H1 (cell line): ENCODE data around the gene TXN2. TPM values are rescaled to one million over a fixed set of nuclear protein-coding genes. Genes with fewer than 3 reads are reported as not detected.

ENCODE experiments used
- CTCF ChIA-PET: fragments of 300-600 bp; sonication (Branson Sonifier 250); formaldehyde crosslinking; loops from one replicate; lab custom pipeline; 2021; ENCODE audit not compliant: partially characterized antibody; lab: Charles Lee
- POLR2A ChIA-PET: fragments of 300-600 bp; sonication (Branson Sonifier 250); formaldehyde crosslinking; loops from one replicate; lab custom pipeline; 2021; ENCODE audit warnings: inconsistent platforms; ENCODE audit not compliant: partially characterized antibody; lab: Charles Lee
- DNase-seq, 2 experiments: peaks; one replicate each; pipeline versions ENCODE4 v3.0.0 to v3.0.0-alpha.2; 2010 to 2022; ENCODE audit warnings: low spot score in 2 of 2, low read depth in 1 of 2, mixed read lengths in 1 of 2
- FAIRE-seq: peaks from 2 replicates; lab custom pipeline; 2011; peaks lifted over from hg19 to GRCh38; lab: Jason Lieb, UNC
- H2AFZ ChIP-seq: 2 replicates; pipeline ENCODE4 v1.8.1; 2012; ENCODE audit warnings: low read length, inconsistent platforms
- H2AK5ac ChIP-seq: 2 replicates; pipeline ENCODE4 v1.6.1; 2013; ENCODE audit warnings: low read depth, low read length
- H2BK120ac ChIP-seq: replicated peaks from 2 replicates; pipeline ENCODE3; 2013; ENCODE audit warnings: low read depth, low read length, inconsistent platforms
- H2BK12ac ChIP-seq: 2 replicates; pipeline ENCODE4 v1.6.1; 2013; ENCODE audit warnings: low read depth, low read length
- H2BK15ac ChIP-seq: 2 replicates; pipeline ENCODE4 v1.6.1; 2013; ENCODE audit warnings: low read length
- H2BK20ac ChIP-seq: 2 replicates; pipeline ENCODE4 v1.6.1; 2013; ENCODE audit warnings: low read length
- H2BK5ac ChIP-seq: 2 replicates; pipeline ENCODE4 v1.6.1; 2013; ENCODE audit warnings: low read depth, low read length
- H3K14ac ChIP-seq: 2 replicates; pipeline ENCODE4 v1.6.1; 2013; ENCODE audit warnings: inconsistent platforms; ENCODE audit not compliant: insufficient read length
- H3K18ac ChIP-seq: 2 replicates; pipeline ENCODE4 v1.6.1; 2013; ENCODE audit warnings: low read length; ENCODE audit errors: extremely low read depth
- H3K23ac ChIP-seq: 2 replicates; pipeline ENCODE4 v1.6.1; 2013; ENCODE audit warnings: inconsistent platforms; ENCODE audit not compliant: insufficient read length
- H3K23me2 ChIP-seq: 2 replicates; pipeline ENCODE4 v1.6.1; 2013; ENCODE audit warnings: low read depth, low read length
- H3K27ac ChIP-seq: 2 replicates; pipeline ENCODE4 v1.6.1; 2011; ENCODE audit warnings: low read depth, low read length, inconsistent platforms
- H3K27me3 ChIP-seq, 4 experiments: replicated peaks in 1 of 4; 1 replicate in 1 of 4; 2 replicates in 3 of 4; pipeline versions ENCODE4 v1.6.1 to v1.8.1; 2011 to 2013; ENCODE audit warnings: low read length in 3 of 4, mild to moderate bottlenecking in 3 of 4, inconsistent platforms in 2 of 4, mixed read lengths in 2 of 4, moderate library complexity in 1 of 4; ENCODE audit not compliant: control insufficient read depth in 3 of 4, insufficient read depth in 3 of 4; ENCODE audit errors: extremely low read depth in 1 of 4
- H3K36me3 ChIP-seq, 4 experiments: 2 replicates each; pipeline versions ENCODE4 v1.6.1 to v1.8.1; 2011 to 2013; ENCODE audit warnings: mild to moderate bottlenecking in 4 of 4, low read length in 3 of 4, moderate library complexity in 2 of 4, control low read depth in 1 of 4, inconsistent platforms in 1 of 4; ENCODE audit not compliant: insufficient read depth in 4 of 4, control insufficient read depth in 2 of 4
- H3K4ac ChIP-seq: replicated peaks from 2 replicates; pipeline ENCODE3; 2013; ENCODE audit warnings: low read length, low read depth, mixed read lengths, inconsistent platforms; ENCODE audit not compliant: insufficient read length
- H3K4me1 ChIP-seq, 4 experiments: replicated peaks in 1 of 4; 1 replicate in 1 of 4; 2 replicates in 3 of 4; pipeline versions ENCODE4 v1.6.1 to v1.8.1; 2011 to 2013; ENCODE audit warnings: low read length in 3 of 4, inconsistent platforms in 2 of 4, mixed read lengths in 1 of 4; ENCODE audit not compliant: insufficient read depth in 4 of 4, control insufficient read depth in 3 of 4
- H3K4me2 ChIP-seq, 2 experiments: 2 replicates each; pipeline versions ENCODE4 v1.6.1 to v1.8.1; 2011 to 2013; ENCODE audit warnings: low read depth in 2 of 2, low read length in 2 of 2, control low read depth in 1 of 2, inconsistent platforms in 1 of 2, mild to moderate bottlenecking in 1 of 2; ENCODE audit not compliant: insufficient read depth in 1 of 2
- H3K4me3 ChIP-seq, 4 experiments: fragments of 200-600, 300-600 bp in 1 of 4; sonication (generic), shearing (Covaris generic), sonication (Bioruptor Twin) in 1 of 4; 2 replicates each; pipeline versions ENCODE4 v1.5.1 to v1.8.1; 2011 to 2016; ENCODE audit warnings: low read length in 4 of 4, low read depth in 3 of 4, control low read depth in 2 of 4, inconsistent platforms in 2 of 4, mild to moderate bottlenecking in 2 of 4, mixed read lengths in 1 of 4, moderate library complexity in 1 of 4; ENCODE audit not compliant: insufficient read depth in 2 of 4; ENCODE audit errors: extremely low read depth in 1 of 4
- H3K56ac ChIP-seq: replicated peaks from 2 replicates; pipeline ENCODE3; 2013; ENCODE audit warnings: low read depth, mild to moderate bottlenecking, mixed read lengths, low read length, inconsistent platforms; ENCODE audit not compliant: insufficient read length
- H3K79me1 ChIP-seq: 2 replicates; pipeline ENCODE4 v1.6.1; 2013; ENCODE audit warnings: low read depth, low read length, control low read depth
- H3K79me2 ChIP-seq, 2 experiments: 2 replicates each; pipeline versions ENCODE4 v1.6.1 to v1.8.1; 2012 to 2013; ENCODE audit warnings: low read length in 2 of 2, mild to moderate bottlenecking in 2 of 2, inconsistent platforms in 1 of 2; ENCODE audit not compliant: insufficient read depth in 2 of 2, control insufficient read depth in 1 of 2
- H3K9ac ChIP-seq, 4 experiments: replicated peaks in 1 of 4; 1 replicate in 1 of 4; 2 replicates in 3 of 4; pipeline versions ENCODE4 v1.6.1 to v1.8.1; 2011 to 2013; ENCODE audit warnings: low read depth in 3 of 4, low read length in 3 of 4, control low read depth in 2 of 4, mild to moderate bottlenecking in 2 of 4, moderate library complexity in 2 of 4, inconsistent platforms in 1 of 4; ENCODE audit errors: extremely low read depth in 1 of 4
- H3K9me3 ChIP-seq, 2 experiments: 2 replicates each; pipeline versions ENCODE4 v1.6.1 to v1.8.1; 2012 to 2013; ENCODE audit warnings: mild to moderate bottlenecking in 2 of 2, moderate library complexity in 2 of 2, control low read depth in 1 of 2, inconsistent platforms in 1 of 2, low read depth in 1 of 2, low read length in 1 of 2, mixed read lengths in 1 of 2; ENCODE audit not compliant: insufficient read depth in 2 of 2
- H4K20me1 ChIP-seq, 2 experiments: replicated peaks in 1 of 2; 2 replicates each; pipeline versions ENCODE3 to v1.8.1; 2011 to 2013; ENCODE audit warnings: inconsistent platforms in 2 of 2, low read length in 2 of 2, mild to moderate bottlenecking in 1 of 2; ENCODE audit not compliant: insufficient read depth in 2 of 2, control insufficient read depth in 1 of 2
- H4K5ac ChIP-seq: 2 replicates; pipeline ENCODE4 v1.6.1; 2013; ENCODE audit warnings: low read length, low read depth, mixed read lengths, inconsistent platforms; ENCODE audit not compliant: insufficient read length
- H4K8ac ChIP-seq: 2 replicates; pipeline ENCODE4 v1.8.0; 2013; ENCODE audit warnings: mild to moderate bottlenecking, moderate library complexity, low read length, inconsistent platforms; ENCODE audit not compliant: insufficient read depth; ENCODE audit errors: extremely low read depth
- H4K91ac ChIP-seq: replicated peaks from 2 replicates; pipeline ENCODE3; 2013; ENCODE audit warnings: low read length, mixed read lengths, inconsistent platforms; ENCODE audit not compliant: insufficient read length
- ASH2L ChIP-seq: fragments of 200-600, 300-600 bp; sonication (generic); IDR thresholded peaks from one replicate; pipeline ENCODE4 v1.7.1; 2017; ENCODE audit warnings: low read length
- BCL11A ChIP-seq, 2 experiments: IDR thresholded peaks; one replicate each; pipeline ENCODE4 v1.6.1; 2011; ENCODE audit warnings: low read depth in 2 of 2, low read length in 2 of 2, mild to moderate bottlenecking in 2 of 2
- CBX8 ChIP-seq: fragments of 300-800, 300-1000 bp; sonication (generic); IDR thresholded peaks from 2 replicates; pipeline ENCODE4 v1.7.1; 2016; ENCODE audit warnings: low read depth, low read length, borderline replicate concordance
- CTCF ChIP-seq, 3 experiments: IDR thresholded peaks; 1 replicate in 2 of 3; 2 replicates in 1 of 3; pipeline versions ENCODE4 v1.5.1 to v1.6.1; 2011; ENCODE audit warnings: low read length in 3 of 3, mild to moderate bottlenecking in 3 of 3, inconsistent platforms in 2 of 3, low read depth in 1 of 3, moderate library complexity in 1 of 3; ENCODE audit not compliant: insufficient read depth in 1 of 3; ENCODE audit errors: control extremely low read depth in 1 of 3
- EP300 ChIP-seq, 2 experiments: IDR thresholded peaks; 1 replicate in 1 of 2; 2 replicates in 1 of 2; pipeline ENCODE4 v1.6.1; 2011 to 2012; ENCODE audit warnings: low read depth in 2 of 2, low read length in 2 of 2, mild to moderate bottlenecking in 2 of 2, borderline replicate concordance in 1 of 2, inconsistent platforms in 1 of 2, moderate library complexity in 1 of 2
- JUN ChIP-seq: IDR thresholded peaks from 2 replicates; pipeline ENCODE4 v1.6.1; 2011; ENCODE audit warnings: low read depth, mild to moderate bottlenecking, improper control_type of control experiment, low read length
- RAD21 ChIP-seq, 2 experiments: IDR thresholded peaks in 1 of 2; conservative IDR thresholded peaks in 1 of 2; 2 replicates each; pipeline ENCODE4 v1.6.1; 2011; ENCODE audit warnings: low read depth in 2 of 2, low read length in 2 of 2, improper control_type of control experiment in 1 of 2, inconsistent platforms in 1 of 2, mild to moderate bottlenecking in 1 of 2, moderate library complexity in 1 of 2
- RNF2 ChIP-seq: fragments of 200-900, 300-1000 bp; sonication (generic); IDR thresholded peaks from 2 replicates; pipeline ENCODE4 v1.7.1; 2016; ENCODE audit warnings: borderline replicate concordance, low read depth, mild to moderate bottlenecking, antibody characterized with exemption, low read length; ENCODE audit not compliant: poor library complexity, severe bottlenecking; ENCODE audit errors: missing control alignments
- WGBS, 2 experiments: shearing (Covaris generic) in 1 of 2; methylation state at CpG; one replicate each; pipeline versions ENCODE4 v1.1.6 to v1.1.7; 2013 to 2015; ENCODE audit warnings: low lambda C conversion rate in 2 of 2, mixed read lengths in 2 of 2, inconsistent platforms in 1 of 2, low coverage in 1 of 2, missing lambda C conversion rate in 1 of 2; ENCODE audit not compliant: insufficient replicate concordance in 2 of 2, insufficient coverage in 1 of 2, insufficient read length in 1 of 2; ENCODE audit errors: extremely low coverage in 1 of 2, missing lambda C conversion rate in 1 of 2; 5-methylcytosine and 5-hydroxymethylcytosine counted together
- polyA plus RNA-seq, 7 experiments: library from polyadenylated mRNA; depleted of rRNA in 3 of 7; stranded (reverse) in 5 of 7; unstranded in 2 of 7; fragments of >200 nt in 5 of 7; fragments of 200-250 nt in 2 of 7; gene quantifications; 1 replicate in 5 of 7; 2 replicates in 1 of 7; 4 replicates in 1 of 7; pipeline versions ENCODE4 v1.2.1 to v1.2.3, GENCODE V29; 2011 to 2013; ENCODE audit warnings: missing spikeins in 2 of 7, mixed read lengths in 2 of 7
- total RNA-seq: library from RNA; stranded (reverse); fragmentation: NEBNext Ultra II Directional; extraction: Animal tissue kit (Norgen Biotek cat#: 25700); gene quantifications from 2 replicates; pipeline ENCODE4 v1.2.1, GENCODE V29; 2021
- TF ChIP-seq, protein P1 (sequence below): IDR thresholded peaks from 2 replicates; pipeline ENCODE4 v1.6.1; 2012; ENCODE audit warnings: inconsistent platforms

The TXN2 gene
- total and polyA plus RNA-seq, 2 of the 8 experiments (the other 6 are each of a cell fraction or from before 2014, with no cell fraction given): 47.5 to 116 TPM

DNA sequence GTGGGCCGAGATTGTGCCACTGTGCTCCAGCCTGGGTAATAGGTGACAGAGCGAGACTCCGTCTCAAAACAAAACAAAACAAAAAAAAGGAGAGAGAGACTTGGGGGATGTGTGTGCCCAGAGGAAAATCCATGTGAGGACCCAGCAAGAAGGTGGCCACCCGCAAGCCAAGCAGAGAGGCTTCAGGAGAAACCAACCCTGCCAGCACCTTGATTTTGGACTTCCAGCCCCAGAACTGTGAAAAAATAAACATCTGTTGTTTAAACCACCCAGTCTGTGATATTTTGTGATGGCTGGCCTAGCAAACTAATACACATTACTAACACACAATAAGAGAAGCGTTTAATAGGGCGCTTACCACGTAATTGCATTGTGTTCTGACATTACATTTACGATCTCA lies 21.2 kb downstream of the TXN2 start:
- Histone ChIP-seq H4K8ac (no peak overlapping the region), H3K36me3 (no peaks in the 10 kb centered on the region; a peak in 1 of 8 replicates), H3K9me3 (no peaks in the 10 kb centered on the region), H4K20me1 (no peaks in the 10 kb centered on the region), H3K4ac (no peak overlapping the region), H3K79me1 (no peaks in the 10 kb centered on the region), H3K14ac (no peak overlapping the region), H3K23ac (no peak overlapping the region), H2BK15ac (no peak overlapping the region), H3K79me2 (no peaks in the 10 kb centered on the region), H3K9ac (no peak overlapping the region), H2BK20ac (no peak overlapping the region), H2BK120ac (no peak overlapping the region), H3K4me2 (0 out of 4 replicates have a peak overlapping the region, but pooled peaks of 1 of the 2 experiments have one; percentile 29), H3K18ac (no peak overlapping the region; the same call in 1 of the 2 replicates), H2AK5ac (peak overlapping the region; percentile 93), H3K27me3 (no peaks in the 10 kb centered on the region), H3K4me3 (no peak overlapping the region), H2AFZ (no peak overlapping the region), H2BK5ac (no peak overlapping the region), H4K5ac (no peak overlapping the region), H3K23me2 (peaks cover 2% of the 10 kb centered on the region; the same call in 1 of the 2 replicates), H3K56ac (no peak overlapping the region), H2BK12ac (peak overlapping the region; percentile 92; the same call in 1 of the 2 replicates), H3K27ac (no peak overlapping the region), H4K91ac (no peak overlapping the region), H3K4me1 (peaks cover 9 to 27% (median 17%) of the 10 kb centered on the region in 4 experiments)
- FAIRE-seq: no peak
- WGBS, 2 experiments: 92% methylated on average over 6 of the region's 8 CpGs; no CpG with 5 or more reads in 1 of the 2 experiments
- ChIA-PET POLR2A (interaction anchor here (0.6 to 6.6 kb wide), 11 partner anchors 10 to 166 kb away, joined by 3 to 32 read pairs (median 5); partner anchors contain the start of gene FOXRED2), CTCF (interaction anchor here (0.6 to 2.8 kb wide), 3 partner anchors 10 to 144 kb away, joined by 3 to 25 read pairs (median 3); no protein-coding TSS in a partner anchor)
- DNase-seq: no peak
- TF ChIP-seq RNF2 (no peak), CBX8 (no peak), ASH2L (no peak), CTCF (IDR thresholded peaks at IDR 0.05; ENCODE audit: control extremely low read depth in 1 of 3, insufficient read depth in 1 of 3, low read depth in 1 of 3, low read length in 3 of 3) (no peak), EP300 (IDR thresholded peaks at IDR 0.05; ENCODE audit: borderline replicate concordance in 1 of 2, low read depth in 2 of 2, low read length in 2 of 2) (no peak), RAD21 (IDR thresholded peaks at IDR 0.05 in 1 of 2, conservative IDR thresholded peaks at IDR 0.05 in 1 of 2; ENCODE audit: low read depth in 2 of 2, low read length in 2 of 2) (no peak), JUN (no peak), BCL11A (IDR thresholded peaks at IDR 0.05; ENCODE audit: low read depth in 2 of 2, low read length in 2 of 2) (no peak)
- TF ChIP-seq, protein P1, sequence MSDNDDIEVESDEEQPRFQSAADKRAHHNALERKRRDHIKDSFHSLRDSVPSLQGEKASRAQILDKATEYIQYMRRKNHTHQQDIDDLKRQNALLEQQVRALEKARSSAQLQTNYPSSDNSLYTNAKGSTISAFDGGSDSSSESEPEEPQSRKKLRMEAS: no peak
